GM13977 (cell line): ENCODE measurements around the gene MAPRE2.

Experiments used
- DNase-seq: peaks from one replicate; pipeline ENCODE4 v3.0.0; 2012; ENCODE audit warnings: low spot score
- in situ Hi-C: fragments of 300-500 bp; cut with MboI; formaldehyde crosslinking; loops from one replicate; pipeline ENCODE4 v1.12.0; 2022; ENCODE audit warnings: low sequenced_read_pairs, low pct_unique_long_range_greater_than_20kb, mixed read lengths, inconsistent platforms; ENCODE audit not compliant: unreplicated experiment
- TF ChIP-seq, protein P1 (sequence below): IDR thresholded peaks from 2 replicates; pipeline ENCODE4 v1.5.1; 2012; ENCODE audit warnings: mild to moderate bottlenecking, control low read depth; ENCODE audit not compliant: insufficient read depth; ENCODE audit errors: extremely low read depth, missing control alignments

The MAPRE2 gene

GRCh38 chr18:35121531-35121930, 80.3 kb downstream of the MAPRE2 start:
- DNase-seq = no peak
- TF ChIP-seq, protein P1, sequence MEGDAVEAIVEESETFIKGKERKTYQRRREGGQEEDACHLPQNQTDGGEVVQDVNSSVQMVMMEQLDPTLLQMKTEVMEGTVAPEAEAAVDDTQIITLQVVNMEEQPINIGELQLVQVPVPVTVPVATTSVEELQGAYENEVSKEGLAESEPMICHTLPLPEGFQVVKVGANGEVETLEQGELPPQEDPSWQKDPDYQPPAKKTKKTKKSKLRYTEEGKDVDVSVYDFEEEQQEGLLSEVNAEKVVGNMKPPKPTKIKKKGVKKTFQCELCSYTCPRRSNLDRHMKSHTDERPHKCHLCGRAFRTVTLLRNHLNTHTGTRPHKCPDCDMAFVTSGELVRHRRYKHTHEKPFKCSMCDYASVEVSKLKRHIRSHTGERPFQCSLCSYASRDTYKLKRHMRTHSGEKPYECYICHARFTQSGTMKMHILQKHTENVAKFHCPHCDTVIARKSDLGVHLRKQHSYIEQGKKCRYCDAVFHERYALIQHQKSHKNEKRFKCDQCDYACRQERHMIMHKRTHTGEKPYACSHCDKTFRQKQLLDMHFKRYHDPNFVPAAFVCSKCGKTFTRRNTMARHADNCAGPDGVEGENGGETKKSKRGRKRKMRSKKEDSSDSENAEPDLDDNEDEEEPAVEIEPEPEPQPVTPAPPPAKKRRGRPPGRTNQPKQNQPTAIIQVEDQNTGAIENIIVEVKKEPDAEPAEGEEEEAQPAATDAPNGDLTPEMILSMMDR = no peak
- in situ Hi-C loops = no loop called here

- DNase-seq = peak; percentile 24
- TF ChIP-seq, protein P1 = peak; percentile 41
- in situ Hi-C loops = no loop called here
Measured at GRCh38 chr18:35122586-35123224, 81.5 kb downstream of the MAPRE2 start.

GRCh38 chr18:35123811-35124210, 82.6 kb downstream of the MAPRE2 start:
- no peak for DNase-seq
- in situ Hi-C loops = no loop called here
- TF ChIP-seq, protein P1 = no peak

- in situ Hi-C loops = no loop called here
- TF ChIP-seq, protein P1 = peak; percentile 13
- no peak for DNase-seq
Measured at GRCh38 chr18:35127201-35127600, 86.0 kb downstream of the MAPRE2 start.

DNA sequence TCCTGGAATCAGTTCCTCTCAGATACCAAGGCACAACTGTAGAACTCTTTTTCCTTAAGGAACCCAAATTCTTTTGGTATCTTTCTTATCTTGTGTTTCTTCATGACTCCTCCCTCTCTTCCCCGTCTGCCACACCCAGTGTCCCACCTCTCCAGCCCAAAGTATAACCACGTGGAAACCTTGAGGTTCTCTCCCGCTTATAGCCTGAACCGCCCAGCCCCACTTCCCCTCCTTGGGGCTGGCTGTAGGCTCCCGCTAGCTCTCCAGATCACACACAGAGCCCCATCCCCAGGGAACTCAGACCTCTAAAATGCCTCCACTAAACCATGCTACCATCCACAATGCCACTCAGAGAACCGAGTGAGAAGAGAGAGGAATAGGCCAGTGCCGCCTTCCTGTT, 87.5 kb downstream of the MAPRE2 start:
- no peak for DNase-seq
- TF ChIP-seq, protein P1 = no peak
- in situ Hi-C loops = no loop called here

DNA sequence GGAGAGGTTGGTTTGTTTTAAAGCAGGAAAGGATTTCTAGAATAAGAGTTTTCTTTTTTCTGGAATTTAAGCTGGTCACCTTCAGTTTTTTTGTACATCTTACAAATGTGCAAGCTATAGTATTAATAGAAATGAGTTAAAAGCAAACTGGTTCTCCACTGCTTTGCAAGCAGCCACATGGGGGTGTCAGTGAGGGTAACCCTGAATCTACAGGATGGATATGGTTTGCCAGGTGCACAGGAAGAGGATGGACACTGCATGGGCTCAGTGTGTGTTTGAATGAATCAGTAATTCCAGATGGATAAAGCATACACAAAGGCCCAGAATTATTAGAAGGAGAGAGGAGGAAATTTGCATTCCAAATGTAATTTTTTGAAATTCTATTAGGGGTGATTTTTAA, 89.0 kb downstream of the MAPRE2 start:
- TF ChIP-seq, protein P1 = no peak
- no peak for DNase-seq
- in situ Hi-C loops = no loop called here
